ENCODE data around the gene LNPEP. TPM values are rescaled to one million over a fixed set of nuclear protein-coding genes. Genes with fewer than 3 reads are reported as not detected.

LNPEP gene
- total RNA-seq, 4 donors from 2014 or later: 7.2 to 40.5 (median 34.8) TPM

- Histone ChIP-seq H3K36me3 (no peaks in the 10 kb centered on the region), H3K4me3 (no peak overlapping the region), H3K9me3 (no peaks in the 10 kb centered on the region), H3K27me3 (no peaks in the 10 kb centered on the region), H3K4me1 (peaks cover 0 to 30% (median 7%) of the 10 kb centered on the region in 4 donors), H3K27ac (peak overlapping the region in 3 of 4 donors; percentile 7 to 42 (median 34))
- intact Hi-C loops (cut with DNase I; ENCODE audit: low total_unique reads) (no loop called here), in situ Hi-C loops (cut with MboI; ENCODE audit: low pct_ligation_motif_present in 1 of 4, low pct_unique_long_range_greater_than_20kb in 1 of 4, low sequenced_read_pairs in 3 of 4) (no loop called here)
- no peak for DNase-seq
- no peak for TF ChIP-seq CTCF (IDR thresholded peaks at IDR 0.05)
- no peak for TF ChIP-seq POLR2AphosphoS5 (IDR thresholded peaks at IDR 0.05)
- TF ChIP-seq EP300 (IDR thresholded peaks at IDR 0.05; ENCODE audit: low read depth): no peak
- no peak for TF ChIP-seq POLR2A (IDR thresholded peaks at IDR 0.05)
- 87 to 90% methylated on average over 3 of the region's 3 CpGs for WGBS, 2 donors (ENCODE audit: low coverage in 1 of 2)
Observed at GRCh38 chr5:96952118-96952750, 16.4 kb downstream of the LNPEP start.

- WGBS, 2 donors (ENCODE audit: low coverage in 1 of 2): 54 to 62% methylated on average over 4 to 7 of the region's 7 CpGs
- peaks cover 0 to 33% (median 7%) of the 10 kb centered on the region in 4 donors for H3K4me1 ChIP-seq
- intact Hi-C loops (cut with DNase I; ENCODE audit: low total_unique reads) (no loop called here), in situ Hi-C loops (cut with MboI; ENCODE audit: low pct_ligation_motif_present in 1 of 4, low pct_unique_long_range_greater_than_20kb in 1 of 4, low sequenced_read_pairs in 3 of 4) (no loop called here)
- no peaks in the 10 kb centered on the region for H3K27me3 ChIP-seq
- no peaks in the 10 kb centered on the region for H3K9me3 ChIP-seq
- no peaks in the 10 kb centered on the region for H3K36me3 ChIP-seq
- peak overlapping the region in 3 of 4 donors; percentile 7 to 42 (median 34) for H3K27ac ChIP-seq
- no peak for DNase-seq
- TF ChIP-seq POLR2AphosphoS5 (IDR thresholded peaks at IDR 0.05) (no peak), POLR2A (IDR thresholded peaks at IDR 0.05) (no peak), CTCF (IDR thresholded peaks at IDR 0.05) (no peak), EP300 (IDR thresholded peaks at IDR 0.05; ENCODE audit: low read depth) (no peak)
- H3K4me3 ChIP-seq: no peak overlapping the region
Observed at GRCh38 chr5:96952974-96953730, 17.3 kb downstream of the LNPEP start.

- in situ Hi-C loops (cut with MboI; ENCODE audit: low pct_ligation_motif_present in 1 of 4, low pct_unique_long_range_greater_than_20kb in 1 of 4, low sequenced_read_pairs in 3 of 4) (no loop called here), intact Hi-C loops (cut with DNase I; ENCODE audit: low total_unique reads) (no loop called here)
- Histone ChIP-seq H3K27me3 (no peaks in the 10 kb centered on the region), H3K36me3 (no peaks in the 10 kb centered on the region), H3K9me3 (no peaks in the 10 kb centered on the region), H3K27ac (peak overlapping the region in 1 of 4 donors; percentile 13), H3K4me1 (peaks cover 0 to 46% (median 7%) of the 10 kb centered on the region in 4 donors), H3K4me3 (no peak overlapping the region)
- DNase-seq: no peak
- no peak for TF ChIP-seq POLR2AphosphoS5 (IDR thresholded peaks at IDR 0.05)
- TF ChIP-seq POLR2A (IDR thresholded peaks at IDR 0.05): no peak
- no peak for TF ChIP-seq EP300 (IDR thresholded peaks at IDR 0.05; ENCODE audit: low read depth)
- 69 to 70% methylated on average over 4 of the region's 4 CpGs for WGBS, 2 donors (ENCODE audit: low coverage in 1 of 2)
Observed at GRCh38 chr5:96957254-96958049, 21.6 kb downstream of the LNPEP start.

DNA sequence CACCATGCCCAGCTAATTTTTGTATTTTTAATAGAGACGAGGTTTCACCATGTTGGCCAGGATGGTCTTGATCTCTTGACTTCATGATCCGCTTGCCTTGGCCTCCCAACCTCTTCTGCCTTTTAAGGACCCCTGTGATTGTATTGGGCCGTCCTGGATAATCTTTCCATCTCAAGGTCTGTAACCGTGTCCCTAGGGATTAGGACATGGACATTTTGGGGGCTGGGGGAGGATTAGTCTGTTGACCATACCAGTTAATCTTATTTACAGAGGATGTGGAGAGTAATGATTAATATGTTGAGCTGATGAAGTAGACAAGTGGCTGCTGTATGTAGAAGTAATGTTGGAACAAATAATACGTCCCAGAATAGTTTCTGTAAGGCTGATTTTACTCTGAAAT, 23.1 kb downstream of the LNPEP start:
- in situ Hi-C loops (cut with MboI; ENCODE audit: low pct_ligation_motif_present in 1 of 4, low pct_unique_long_range_greater_than_20kb in 1 of 4, low sequenced_read_pairs in 3 of 4) (no loop called here), intact Hi-C loops (cut with DNase I; ENCODE audit: low total_unique reads) (no loop called here)
- DNase-seq: no peak
- Histone ChIP-seq H3K36me3 (no peaks in the 10 kb centered on the region), H3K4me3 (no peak overlapping the region), H3K9me3 (no peaks in the 10 kb centered on the region), H3K27ac (no peak overlapping the region), H3K4me1 (peaks cover 0 to 46% (median 13%) of the 10 kb centered on the region in 4 donors), H3K27me3 (no peaks in the 10 kb centered on the region)
- WGBS, 2 donors (ENCODE audit: low coverage in 1 of 2): 78 to 83% methylated on average over 4 to 5 of the region's 5 CpGs
- TF ChIP-seq EP300 (IDR thresholded peaks at IDR 0.05; ENCODE audit: low read depth) (no peak), POLR2A (IDR thresholded peaks at IDR 0.05) (no peak), POLR2AphosphoS5 (IDR thresholded peaks at IDR 0.05) (no peak), CTCF (IDR thresholded peaks at IDR 0.05) (no peak)
